IMR-90 (cell line): ENCODE results near the gene HAVCR2. TPM values are rescaled to one million over a fixed set of nuclear protein-coding genes. Genes with fewer than 3 reads are reported as not detected.

ENCODE experiments used
- ATAC-seq: fragments of 200-7000 bp; cut with Tn5 transposase; 2 replicates; pipeline ENCODE4 v1.9.1; 2020; ENCODE audit warnings: low read depth, mild to moderate bottlenecking, moderate library complexity
- BruUV-seq: library from RNA; stranded (reverse); fragments of 400-500 nt; replicated peaks from 2 replicates; lab custom pipeline; 2021; lab: Mats Ljungman, UMichigan
- CTCF ChIA-PET: fragments of 300-600 bp; formaldehyde crosslinking; extraction: SDS; loops from one replicate; lab custom pipeline; 2021; ENCODE audit warnings: antibody characterized with exemption; lab: Yijun Ruan, JAX
- POLR2A ChIA-PET: fragments of 300-600 bp; sonication (Branson Sonifier 250); formaldehyde crosslinking; loops from one replicate; lab custom pipeline; 2022; ENCODE audit warnings: antibody characterized with exemption; ENCODE audit not compliant: unreplicated experiment; lab: Charles Lee
- DNase-seq: peaks from one replicate; pipeline ENCODE4 v3.0.0; 2013
- H2AFZ ChIP-seq: replicated peaks from 2 replicates; pipeline ENCODE3; 2013; ENCODE audit warnings: low read length, mild to moderate bottlenecking; ENCODE audit not compliant: poor library complexity
- H2AK5ac ChIP-seq: 2 replicates; pipeline ENCODE4 v1.6.1; 2013; ENCODE audit warnings: low read depth, low read length, inconsistent platforms
- H2AK9ac ChIP-seq: replicated peaks from 2 replicates; pipeline ENCODE3; 2013; ENCODE audit warnings: mild to moderate bottlenecking, low read depth, low read length, moderate library complexity; ENCODE audit not compliant: poor library complexity
- H2BK120ac ChIP-seq: 2 replicates; pipeline ENCODE4 v1.6.1; 2013; ENCODE audit warnings: low read depth, low read length, inconsistent platforms
- H2BK15ac ChIP-seq: 3 replicates; pipeline ENCODE4 v1.6.1; 2013; ENCODE audit warnings: low read depth, low read length, inconsistent platforms
- H2BK20ac ChIP-seq: 2 replicates; pipeline ENCODE4 v1.6.1; 2013; ENCODE audit warnings: low read depth, mild to moderate bottlenecking, inconsistent platforms, low read length, moderate library complexity
- H2BK5ac ChIP-seq: 2 replicates; pipeline ENCODE4 v1.6.1; 2013; ENCODE audit warnings: mild to moderate bottlenecking, low read depth, low read length, inconsistent platforms; ENCODE audit not compliant: poor library complexity, severe bottlenecking
- H3K14ac ChIP-seq: replicated peaks from 2 replicates; pipeline ENCODE4 v1.6.1; 2013; ENCODE audit warnings: low read depth, low read length, inconsistent platforms
- H3K18ac ChIP-seq: 2 replicates; pipeline ENCODE4 v1.6.1; 2013; ENCODE audit warnings: low read depth, low read length, control low read depth
- H3K23ac ChIP-seq: 2 replicates; pipeline ENCODE4 v1.6.1; 2013; ENCODE audit warnings: low read depth, low read length, inconsistent platforms
- H3K27ac ChIP-seq: 2 replicates; pipeline ENCODE4 v1.5.1; 2013; ENCODE audit warnings: mild to moderate bottlenecking, control low read depth, low read length; ENCODE audit not compliant: insufficient read depth
- H3K27me3 ChIP-seq: 2 replicates; pipeline ENCODE4 v1.6.1; 2013; ENCODE audit warnings: low read length; ENCODE audit not compliant: control insufficient read depth, insufficient read depth
- H3K36me3 ChIP-seq: 2 replicates; pipeline ENCODE4 v1.6.1; 2013; ENCODE audit warnings: low read length, mixed read lengths; ENCODE audit not compliant: control insufficient read depth, insufficient read depth
- H3K4ac ChIP-seq: 2 replicates; pipeline ENCODE4 v1.6.1; 2013; ENCODE audit warnings: low read depth, low read length, inconsistent platforms
- H3K4me1 ChIP-seq: 2 replicates; pipeline ENCODE4 v1.6.1; 2013; ENCODE audit warnings: low read length, mixed read lengths; ENCODE audit not compliant: control insufficient read depth, insufficient read depth
- H3K4me2 ChIP-seq: 2 replicates; pipeline ENCODE4 v1.6.1; 2013; ENCODE audit warnings: low read depth, mild to moderate bottlenecking, control low read depth, low read length, moderate library complexity
- H3K4me3 ChIP-seq: 2 replicates; pipeline ENCODE4 v1.5.1; 2013; ENCODE audit warnings: low read depth, mild to moderate bottlenecking, control low read depth, low read length, moderate library complexity; ENCODE audit not compliant: insufficient read depth
- H3K56ac ChIP-seq: 2 replicates; pipeline ENCODE4 v1.6.1; 2013; ENCODE audit warnings: low read length, inconsistent platforms; ENCODE audit not compliant: insufficient read depth; ENCODE audit errors: extremely low read depth
- H3K79me1 ChIP-seq, 2 experiments: 2 replicates each; pipeline ENCODE4 v1.6.1; 2013; ENCODE audit warnings: low read length in 2 of 2, inconsistent platforms in 1 of 2, low read depth in 1 of 2
- H3K9ac ChIP-seq: 2 replicates; pipeline ENCODE4 v1.6.1; 2013; ENCODE audit warnings: low read depth, low read length, control low read depth
- H3K9me1 ChIP-seq: 2 replicates; pipeline ENCODE4 v1.6.1; 2013; ENCODE audit warnings: low read length, inconsistent platforms; ENCODE audit not compliant: insufficient read depth
- H3K9me3 ChIP-seq: 2 replicates; pipeline ENCODE4 v1.6.1; 2013; ENCODE audit warnings: low read length; ENCODE audit not compliant: control insufficient read depth, insufficient read depth
- H4K20me1 ChIP-seq: 2 replicates; pipeline ENCODE4 v1.6.1; 2013; ENCODE audit warnings: low read length, inconsistent platforms; ENCODE audit not compliant: insufficient read depth
- H4K5ac ChIP-seq: 2 replicates; pipeline ENCODE4 v1.6.1; 2013; ENCODE audit warnings: mild to moderate bottlenecking, low read depth, low read length, control low read depth
- H4K8ac ChIP-seq, 2 experiments: 2 replicates each; pipeline ENCODE4 v1.6.1; 2013; ENCODE audit warnings: low read depth in 2 of 2, low read length in 2 of 2, control low read depth in 1 of 2, inconsistent platforms in 1 of 2
- H4K91ac ChIP-seq: 2 replicates; pipeline ENCODE4 v1.6.1; 2013; ENCODE audit warnings: low read depth, low read length, inconsistent platforms; ENCODE audit not compliant: insufficient read depth
- BHLHE40 ChIP-seq: fragments of 150-350 bp; IDR thresholded peaks from 2 replicates; pipeline ENCODE4 v1.6.1; 2016; ENCODE audit warnings: mild to moderate bottlenecking, low read depth, low read length
- CEBPB ChIP-seq: IDR thresholded peaks from 2 replicates; pipeline ENCODE4 v1.6.1; 2012; ENCODE audit warnings: low read depth, low read length, improper control_type of control experiment
- CHD1 ChIP-seq: IDR thresholded peaks from 2 replicates; pipeline ENCODE4 v1.6.1; 2012; ENCODE audit warnings: low read depth, low read length, improper control_type of control experiment
- FOS ChIP-seq: fragments of 150-350 bp; IDR thresholded peaks from 2 replicates; pipeline ENCODE4 v1.6.1; 2016; ENCODE audit warnings: low read depth, low read length
- MAFK ChIP-seq: IDR thresholded peaks from 2 replicates; pipeline ENCODE4 v1.6.1; 2012; ENCODE audit warnings: low read depth, low read length, improper control_type of control experiment
- MAZ ChIP-seq: IDR thresholded peaks from 2 replicates; pipeline ENCODE4 v1.6.1; 2012; ENCODE audit warnings: low read depth, mild to moderate bottlenecking, low read length, improper control_type of control experiment, moderate library complexity, borderline replicate concordance
- MXI1 ChIP-seq: IDR thresholded peaks from 2 replicates; pipeline ENCODE4 v1.6.1; 2012; ENCODE audit warnings: low read depth, mild to moderate bottlenecking, low read length, moderate library complexity, borderline replicate concordance
- NFE2L2 ChIP-seq: fragments of 150-350 bp; IDR thresholded peaks from 2 replicates; pipeline ENCODE4 v1.6.1; 2016; ENCODE audit warnings: low read depth, mild to moderate bottlenecking, low read length
- POLR2A ChIP-seq: IDR thresholded peaks from 2 replicates; pipeline ENCODE4 v1.6.1; 2012; ENCODE audit warnings: mild to moderate bottlenecking, low read depth, low read length
- RAD21 ChIP-seq: IDR thresholded peaks from 2 replicates; pipeline ENCODE4 v1.6.1; 2012; ENCODE audit warnings: low read length, improper control_type of control experiment
- RCOR1 ChIP-seq: IDR thresholded peaks from 2 replicates; pipeline ENCODE4 v1.6.1; 2012; ENCODE audit warnings: mild to moderate bottlenecking, low read length, improper control_type of control experiment; ENCODE audit not compliant: insufficient replicate concordance
- RFX5 ChIP-seq: IDR thresholded peaks from 2 replicates; pipeline ENCODE4 v1.8.0; 2012; ENCODE audit warnings: low read depth, mild to moderate bottlenecking, low read length, moderate library complexity
- SMC3 ChIP-seq: fragments of 150-350 bp; IDR thresholded peaks from 2 replicates; pipeline ENCODE4 v1.6.1; 2016; ENCODE audit warnings: low read depth, mild to moderate bottlenecking, antibody characterized with exemption, low read length, moderate library complexity
- WGBS, 2 experiments: methylation state at CpG; one replicate each; pipeline versions ENCODE4 v1.1.5 to v1.1.7; 2013; ENCODE audit warnings: missing lambda C conversion rate in 2 of 2; ENCODE audit not compliant: insufficient read length in 1 of 2; ENCODE audit errors: extremely low coverage in 2 of 2; 5-methylcytosine and 5-hydroxymethylcytosine counted together
- dilution Hi-C: fragments of 300-500 bp; cut with HindIII; formaldehyde crosslinking; loops from one replicate; pipeline ENCODE4 v1.14.3; 2018; ENCODE audit warnings: low sequenced_read_pairs; ENCODE audit not compliant: unreplicated experiment
- in situ Hi-C: fragments of 300-500 bp; cut with MboI; formaldehyde crosslinking; loops from 3 replicates; pipeline ENCODE4 v1.14.3; 2019; ENCODE audit warnings: low sequenced_read_pairs, inconsistent platforms, mixed read lengths
- intact Hi-C: fragments of 100-400 bp; cut with micrococcal nuclease; formaldehyde crosslinking; loops from 2 replicates; pipeline ENCODE4 v1.10.0; 2022
- polyA plus RNA-seq, 3 experiments: library from polyadenylated mRNA; depleted of rRNA; stranded (reverse); fragments of >200 nt; gene quantifications; 2 replicates each; pipeline ENCODE4 v1.2.3, GENCODE V29; 2012; ENCODE audit warnings: low replicate concordance in 1 of 3
- total RNA-seq: library from RNA; depleted of rRNA; stranded (reverse); fragments of >200 nt; gene quantifications from 2 replicates; pipeline ENCODE4 v1.2.3, GENCODE V29; 2012
- TF ChIP-seq, protein P1 (sequence below): fragments of 150-350 bp; IDR thresholded peaks from 2 replicates; pipeline ENCODE4 v1.6.1; 2017; ENCODE audit warnings: mild to moderate bottlenecking, antibody characterized with exemption, low read length, low read depth
- TF ChIP-seq, protein P2 (sequence below): fragments of 150-350 bp; IDR thresholded peaks from 2 replicates; pipeline ENCODE4 v1.6.1; 2016; ENCODE audit warnings: low read depth, mild to moderate bottlenecking, low read length, moderate library complexity, borderline replicate concordance
- TF ChIP-seq, protein P3 (sequence below): conservative IDR thresholded peaks from 2 replicates; pipeline ENCODE4 v1.5.1; 2012; ENCODE audit warnings: mild to moderate bottlenecking, low read depth, low read length, improper control_type of control experiment

Gene HAVCR2
- total and polyA plus RNA-seq, 2 of the 4 experiments (the other 2 are of a cell fraction): under 0.01 to 0.07 TPM

DNA sequence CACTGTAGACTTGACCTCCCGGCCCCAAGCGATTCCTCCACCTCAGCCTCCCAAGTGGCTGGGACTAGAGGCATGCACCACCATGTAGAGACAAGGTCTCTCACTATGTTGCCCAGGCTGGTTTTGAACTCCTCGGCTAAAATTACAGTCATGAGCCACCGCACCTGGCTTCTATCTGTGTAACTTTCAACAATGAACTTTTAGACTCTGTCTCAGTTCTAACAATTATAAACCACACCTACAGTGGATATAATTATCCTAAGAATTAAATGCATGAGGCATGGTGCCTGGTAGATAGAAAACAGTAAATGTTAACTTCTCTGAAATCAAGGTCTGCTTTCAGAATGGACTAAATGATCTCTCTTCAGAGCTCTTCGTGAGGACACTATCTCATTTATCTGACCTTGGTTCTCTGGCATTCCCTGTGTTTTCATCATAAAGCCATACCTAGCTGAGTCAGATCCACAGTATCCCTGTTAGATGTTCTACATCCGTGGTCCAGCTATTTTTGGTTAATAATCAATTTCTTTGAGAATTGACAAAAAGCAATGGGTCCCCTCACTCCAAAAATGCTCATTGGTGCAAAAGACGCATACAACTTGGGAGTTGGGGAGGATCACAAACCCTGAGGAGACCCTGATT lies 57.1 kb downstream of the HAVCR2 start:
- H4K20me1 ChIP-seq: no peaks in the 10 kb centered on the region
- H2BK5ac ChIP-seq: no peak overlapping the region
- H2AFZ ChIP-seq: no peak overlapping the region
- in situ Hi-C loops (no loop called here), intact Hi-C loops (no loop called here), dilution Hi-C loops (no loop called here)
- no peak overlapping the region for H3K18ac ChIP-seq
- no peak overlapping the region for H4K91ac ChIP-seq
- no CpG with 5 or more reads among the region's 7 CpGs for WGBS, 2 experiments
- H3K79me1 ChIP-seq: no peaks in the 10 kb centered on the region
- ATAC-seq (no peak), DNase-seq (no peak)
- no peak overlapping the region for H3K4me3 ChIP-seq
- CTCF ChIA-PET: interaction anchor here (1.2 kb wide), 1 partner anchor 66 kb away, joined by 3 read pairs; no protein-coding TSS in a partner anchor
- H3K27me3 ChIP-seq: no peaks in the 10 kb centered on the region
- no peak overlapping the region for H3K23ac ChIP-seq
- no peak overlapping the region for H3K9ac ChIP-seq
- H3K9me1 ChIP-seq: no peaks in the 10 kb centered on the region
- H3K56ac ChIP-seq: no peak overlapping the region
- H4K8ac ChIP-seq: no peak overlapping the region
- no peaks in the 10 kb centered on the region for H3K4me1 ChIP-seq
- no peak overlapping the region for H3K4me2 ChIP-seq
- H2AK5ac ChIP-seq: no peak overlapping the region
- BruUV-seq: no TSS peak
- no peak overlapping the region for H3K14ac ChIP-seq
- H3K4ac ChIP-seq: no peak overlapping the region
- H3K36me3 ChIP-seq: no peaks in the 10 kb centered on the region
- no peak overlapping the region for H2BK20ac ChIP-seq
- no peak overlapping the region for H2AK9ac ChIP-seq
- H2BK15ac ChIP-seq: no peak overlapping the region
- peaks cover 5% of the 10 kb centered on the region; the same call in 1 of the 2 replicates for H3K9me3 ChIP-seq
- no peak overlapping the region for H4K5ac ChIP-seq
- TF ChIP-seq POLR2A (no peak), MAZ (no peak), BHLHE40 (no peak), CEBPB (no peak), SMC3 (no peak), RCOR1 (no peak), RFX5 (no peak), FOS (no peak), NFE2L2 (no peak), MAFK (no peak), CHD1 (no peak), RAD21 (no peak), MXI1 (no peak)
- TF ChIP-seq, protein P1, sequence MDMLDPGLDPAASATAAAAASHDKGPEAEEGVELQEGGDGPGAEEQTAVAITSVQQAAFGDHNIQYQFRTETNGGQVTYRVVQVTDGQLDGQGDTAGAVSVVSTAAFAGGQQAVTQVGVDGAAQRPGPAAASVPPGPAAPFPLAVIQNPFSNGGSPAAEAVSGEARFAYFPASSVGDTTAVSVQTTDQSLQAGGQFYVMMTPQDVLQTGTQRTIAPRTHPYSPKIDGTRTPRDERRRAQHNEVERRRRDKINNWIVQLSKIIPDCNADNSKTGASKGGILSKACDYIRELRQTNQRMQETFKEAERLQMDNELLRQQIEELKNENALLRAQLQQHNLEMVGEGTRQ: no peak
- TF ChIP-seq, protein P2, sequence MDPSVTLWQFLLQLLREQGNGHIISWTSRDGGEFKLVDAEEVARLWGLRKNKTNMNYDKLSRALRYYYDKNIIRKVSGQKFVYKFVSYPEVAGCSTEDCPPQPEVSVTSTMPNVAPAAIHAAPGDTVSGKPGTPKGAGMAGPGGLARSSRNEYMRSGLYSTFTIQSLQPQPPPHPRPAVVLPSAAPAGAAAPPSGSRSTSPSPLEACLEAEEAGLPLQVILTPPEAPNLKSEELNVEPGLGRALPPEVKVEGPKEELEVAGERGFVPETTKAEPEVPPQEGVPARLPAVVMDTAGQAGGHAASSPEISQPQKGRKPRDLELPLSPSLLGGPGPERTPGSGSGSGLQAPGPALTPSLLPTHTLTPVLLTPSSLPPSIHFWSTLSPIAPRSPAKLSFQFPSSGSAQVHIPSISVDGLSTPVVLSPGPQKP: no peak
- TF ChIP-seq, protein P3, sequence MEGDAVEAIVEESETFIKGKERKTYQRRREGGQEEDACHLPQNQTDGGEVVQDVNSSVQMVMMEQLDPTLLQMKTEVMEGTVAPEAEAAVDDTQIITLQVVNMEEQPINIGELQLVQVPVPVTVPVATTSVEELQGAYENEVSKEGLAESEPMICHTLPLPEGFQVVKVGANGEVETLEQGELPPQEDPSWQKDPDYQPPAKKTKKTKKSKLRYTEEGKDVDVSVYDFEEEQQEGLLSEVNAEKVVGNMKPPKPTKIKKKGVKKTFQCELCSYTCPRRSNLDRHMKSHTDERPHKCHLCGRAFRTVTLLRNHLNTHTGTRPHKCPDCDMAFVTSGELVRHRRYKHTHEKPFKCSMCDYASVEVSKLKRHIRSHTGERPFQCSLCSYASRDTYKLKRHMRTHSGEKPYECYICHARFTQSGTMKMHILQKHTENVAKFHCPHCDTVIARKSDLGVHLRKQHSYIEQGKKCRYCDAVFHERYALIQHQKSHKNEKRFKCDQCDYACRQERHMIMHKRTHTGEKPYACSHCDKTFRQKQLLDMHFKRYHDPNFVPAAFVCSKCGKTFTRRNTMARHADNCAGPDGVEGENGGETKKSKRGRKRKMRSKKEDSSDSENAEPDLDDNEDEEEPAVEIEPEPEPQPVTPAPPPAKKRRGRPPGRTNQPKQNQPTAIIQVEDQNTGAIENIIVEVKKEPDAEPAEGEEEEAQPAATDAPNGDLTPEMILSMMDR: no peak
- H3K27ac ChIP-seq: no peak overlapping the region
- H2BK120ac ChIP-seq: no peak overlapping the region
- POLR2A ChIA-PET: no interaction called here
